Hair follicular keratinocyte (primary cell): ENCODE data around the gene ART1. TPM values are rescaled to one million over a fixed set of nuclear protein-coding genes. Genes with fewer than 3 reads are reported as not detected.

Source experiments
- total RNA-seq: library from RNA; depleted of rRNA; stranded (reverse); fragments of >200 nt; gene quantifications from 2 replicates; pipeline ENCODE4 v1.2.3, GENCODE V29; 2015

ART1 gene
- not detected in 2 replicates for total RNA-seq

GRCh38 chr11:3644817-3645235 lies at the start of gene ART1:
ART1 (plus strand) TSS chr11:3645128; CDS start chr11:3659214, 14,086 bp downstream.

GRCh38 chr11:3641701-3642070 lies 3.2 kb upstream of the ART1 start, which contains the start of gene ART5:
ART5 (minus strand) TSS chr11:3641992; CDS start chr11:3641862, 130 bp downstream.

GRCh38 chr11:3671334-3672254 lies 26.7 kb downstream of the ART1 start, which contains the start of gene CHRNA10:
CHRNA10 (minus strand) TSS chr11:3671384; CDS start chr11:3671312, 72 bp downstream.

Other genes starting within 250 kb of the ART1 start
- gene ART5, start 3.1 kb upstream of the ART1 start, total RNA-seq: not detected in 2 replicates
- 0.23 and 0.72 TPM in 2 replicates for gene CHRNA10, start 26.3 kb downstream of the ART1 start, total RNA-seq
- gene NUP98, start 152.4 kb downstream of the ART1 start, total RNA-seq: 62.1 and 82.1 TPM in 2 replicates
- 19.4 and 27.5 TPM in 2 replicates for gene PGAP2, start 163.4 kb downstream of the ART1 start, total RNA-seq
- 38.9 and 51.2 TPM in 2 replicates for gene RHOG, start 195.8 kb downstream of the ART1 start, total RNA-seq
- 18.4 and 20.6 TPM in 2 replicates for gene STIM1, start 210.5 kb downstream of the ART1 start, total RNA-seq